ENCODE measurements around the gene CDK2AP2.
"Not testable (repeated sequence)": the region's sequence is repeated elsewhere in the genome, so short reads cannot be mapped to it uniquely, and the experiment has no call there.

The CDK2AP2 gene

GRCh38 chr11:67476692-67477091 lies 31.3 kb downstream of the CDK2AP2 start:
- not testable (repeated sequence) for H3F3A ChIP-seq (ENCODE audit: insufficient read depth, low read length); H3K9me3 ChIP-seq (ENCODE audit: low read length)

GRCh38 chr11:67472882-67473281 lies 35.1 kb downstream of the CDK2AP2 start:
- H3F3A ChIP-seq (ENCODE audit: insufficient read depth, low read length) = no peaks in the 10 kb centered on the region
- no peaks in the 10 kb centered on the region for H3K36me3 ChIP-seq (ENCODE audit: insufficient read depth, low read length)
- H3K4me1 ChIP-seq (ENCODE audit: insufficient read depth, low read length, severe bottlenecking) = peaks cover 10% of the 10 kb centered on the region
- H3K4me3 ChIP-seq (ENCODE audit: low read depth, low read length, poor library complexity, severe bottlenecking) = no peak overlapping the region
- H3K27me3 ChIP-seq (ENCODE audit: insufficient read depth, low read length) = no peaks in the 10 kb centered on the region
- no peak overlapping the region for H3K9ac ChIP-seq (ENCODE audit: low read length)
- H3K27ac ChIP-seq (ENCODE audit: low read depth, low read length, poor library complexity, severe bottlenecking) = no peak overlapping the region
- TF ChIP-seq EZH2 (IDR thresholded peaks at IDR 0.05; ENCODE audit: borderline replicate concordance, low read length) = no peak
- TF ChIP-seq CTCF (IDR thresholded peaks at IDR 0.05; ENCODE audit: low read length) = no peak
- peaks cover 4% of the 10 kb centered on the region; the same call in 1 of the 2 replicates for H3K9me3 ChIP-seq (ENCODE audit: low read length)
- H3K9me2 ChIP-seq (ENCODE audit: low read depth, low read length) = no peaks in the 10 kb centered on the region
- no peak overlapping the region for H3K4me2 ChIP-seq (ENCODE audit: low read length)
- no peaks in the 10 kb centered on the region for H3K79me2 ChIP-seq (ENCODE audit: insufficient read depth, low read length)
- H4K20me1 ChIP-seq (ENCODE audit: insufficient read depth, low read length) = no peaks in the 10 kb centered on the region
- no peak overlapping the region for H2AFZ ChIP-seq (ENCODE audit: low read length)

More at GRCh38 chr11:67476692-67477091, 31.3 kb downstream of the CDK2AP2 start:
- H2AFZ ChIP-seq (ENCODE audit: low read length); H3K36me3 ChIP-seq (ENCODE audit: insufficient read depth, low read length); H3K27ac ChIP-seq (ENCODE audit: low read depth, low read length, poor library complexity, severe bottlenecking); H3K79me2 ChIP-seq (ENCODE audit: insufficient read depth, low read length); H3K4me2 ChIP-seq (ENCODE audit: low read length); H3K9me2 ChIP-seq (ENCODE audit: low read depth, low read length); H3K27me3 ChIP-seq (ENCODE audit: insufficient read depth, low read length); H3K4me1 ChIP-seq (ENCODE audit: insufficient read depth, low read length, severe bottlenecking); H3K9ac ChIP-seq (ENCODE audit: low read length); H3K4me3 ChIP-seq (ENCODE audit: low read depth, low read length, poor library complexity, severe bottlenecking); H4K20me1 ChIP-seq (ENCODE audit: insufficient read depth, low read length): not testable (repeated sequence)

- H3K4me2 ChIP-seq (ENCODE audit: low read length) = no peak overlapping the region
- no peaks in the 10 kb centered on the region for H3K27me3 ChIP-seq (ENCODE audit: insufficient read depth, low read length)
- no peaks in the 10 kb centered on the region for H3K79me2 ChIP-seq (ENCODE audit: insufficient read depth, low read length)
- TF ChIP-seq CTCF (IDR thresholded peaks at IDR 0.05; ENCODE audit: low read length) (no peak), EZH2 (IDR thresholded peaks at IDR 0.05; ENCODE audit: borderline replicate concordance, low read length) (no peak)
- H2AFZ ChIP-seq (ENCODE audit: low read length) = no peak overlapping the region
- H3F3A ChIP-seq (ENCODE audit: insufficient read depth, low read length) = peaks cover 8% of the 10 kb centered on the region; the same call in 1 of the 2 replicates
- H4K20me1 ChIP-seq (ENCODE audit: insufficient read depth, low read length) = no peaks in the 10 kb centered on the region
- no peak overlapping the region for H3K27ac ChIP-seq (ENCODE audit: low read depth, low read length, poor library complexity, severe bottlenecking)
- H3K36me3 ChIP-seq (ENCODE audit: insufficient read depth, low read length) = no peaks in the 10 kb centered on the region; the same call in 1 of the 2 replicates
- H3K9me3 ChIP-seq (ENCODE audit: low read length) = no peaks in the 10 kb centered on the region
- H3K9me2 ChIP-seq (ENCODE audit: low read depth, low read length) = no peaks in the 10 kb centered on the region
- no peak overlapping the region for H3K9ac ChIP-seq (ENCODE audit: low read length)
- no peak overlapping the region for H3K4me3 ChIP-seq (ENCODE audit: low read depth, low read length, poor library complexity, severe bottlenecking)
- peaks cover 35% of the 10 kb centered on the region for H3K4me1 ChIP-seq (ENCODE audit: insufficient read depth, low read length, severe bottlenecking)
Observed at GRCh38 chr11:67470337-67471002, 37.5 kb downstream of the CDK2AP2 start.

- TF ChIP-seq EZH2 (IDR thresholded peaks at IDR 0.05; ENCODE audit: borderline replicate concordance, low read length) (no peak), CTCF (IDR thresholded peaks at IDR 0.05; ENCODE audit: low read length) (no peak; the same call in 1 of the 2 replicates)
- peak overlapping the region; percentile 81; the same call in 1 of the 2 replicates for H2AFZ ChIP-seq (ENCODE audit: low read length)
- peak overlapping the region; percentile 77 for H3K4me2 ChIP-seq (ENCODE audit: low read length)
- H3K36me3 ChIP-seq (ENCODE audit: insufficient read depth, low read length) = peaks cover 7% of the 10 kb centered on the region; the same call in 1 of the 2 replicates
- peaks cover 3% of the 10 kb centered on the region; the same call in 1 of the 2 replicates for H3K79me2 ChIP-seq (ENCODE audit: insufficient read depth, low read length)
- H4K20me1 ChIP-seq (ENCODE audit: insufficient read depth, low read length) = no peaks in the 10 kb centered on the region
- H3K9me2 ChIP-seq (ENCODE audit: low read depth, low read length) = no peaks in the 10 kb centered on the region
- H3K27me3 ChIP-seq (ENCODE audit: insufficient read depth, low read length) = no peaks in the 10 kb centered on the region
- H3K4me3 ChIP-seq (ENCODE audit: low read depth, low read length, poor library complexity, severe bottlenecking) = peak overlapping the region; percentile 75
- H3K9me3 ChIP-seq (ENCODE audit: low read length) = no peaks in the 10 kb centered on the region
- H3K4me1 ChIP-seq (ENCODE audit: insufficient read depth, low read length, severe bottlenecking) = peaks cover 39% of the 10 kb centered on the region
- H3K27ac ChIP-seq (ENCODE audit: low read depth, low read length, poor library complexity, severe bottlenecking) = no peak overlapping the region
- peak overlapping the region; percentile 81 for H3K9ac ChIP-seq (ENCODE audit: low read length)
- peaks cover 8% of the 10 kb centered on the region; the same call in 1 of the 2 replicates for H3F3A ChIP-seq (ENCODE audit: insufficient read depth, low read length)
Observed at GRCh38 chr11:67469508-67469811, 38.5 kb downstream of the CDK2AP2 start.
